Gastrocnemius medialis (tissue), 4 donors: ENCODE data around the gene PPP1R3E. TPM values are rescaled to one million over a fixed set of nuclear protein-coding genes. Genes with fewer than 3 reads are reported as not detected.
"Not testable (repeated sequence)": the region's sequence is repeated elsewhere in the genome, so short reads cannot be mapped to it uniquely, and the experiment has no call there.

Experiments
- ATAC-seq, 2 donors: fragments of 150-250 bp; one replicate each; pipeline ENCODE4 v1.9.1; 2016
- DNase-seq, 2 donors: peaks; one replicate each; pipeline ENCODE4 v3.0.0-alpha.2; 2019
- H3K27ac ChIP-seq, 4 donors: fragments of 200-600 bp; sonication (generic); 1 replicate in 1 of 4; 2 replicates in 3 of 4; pipeline ENCODE4 v1.5.1; 2016 to 2018; ENCODE audit warnings: mild to moderate bottlenecking in 2 of 4, moderate library complexity in 1 of 4
- H3K27me3 ChIP-seq, 3 donors: fragments of 200-600 bp; sonication (generic) in 2 of 3; 1 replicate in 1 of 3; 2 replicates in 2 of 3; pipeline versions ENCODE4 v1.5.1 to v1.6.0; 2016 to 2019; ENCODE audit warnings: mild to moderate bottlenecking in 1 of 3, moderate library complexity in 1 of 3
- H3K36me3 ChIP-seq, 2 donors: fragments of 200-600 bp; sonication (generic) in 1 of 2; one replicate each; pipeline ENCODE4 v1.5.1; 2017 to 2018
- H3K4me1 ChIP-seq, 2 donors: fragments of 200-600 bp; sonication (generic) in 1 of 2; one replicate each; pipeline ENCODE4 v1.5.1; 2016 to 2017; ENCODE audit warnings: mild to moderate bottlenecking in 2 of 2
- H3K4me3 ChIP-seq, 4 donors: fragments of 200-600 bp; sonication (generic) in 3 of 4; 1 replicate in 1 of 4; 2 replicates in 3 of 4; pipeline ENCODE4 v1.5.1; 2016 to 2019; ENCODE audit warnings: mild to moderate bottlenecking in 2 of 4
- H3K9me3 ChIP-seq, 3 donors: fragments of 200-600 bp; sonication (generic) in 2 of 3; 1 replicate in 1 of 3; 2 replicates in 2 of 3; pipeline ENCODE4 v1.5.1; 2016 to 2019
- POLR2A ChIP-seq, 2 donors: fragments of 450-650 bp; IDR thresholded peaks; one replicate each; pipeline ENCODE4 v1.6.1; 2017; ENCODE audit warnings: antibody characterized with exemption in 2 of 2, mild to moderate bottlenecking in 2 of 2, moderate library complexity in 2 of 2
- in situ Hi-C, 4 donors: fragments of 200-750 bp; cut with MboI; loops; one replicate each; pipeline versions ENCODE4 v1.15.0 to v1.8.0; 2017; ENCODE audit warnings: low sequenced_read_pairs in 4 of 4
- intact Hi-C: fragments of 100-400 bp; cut with DNase I; formaldehyde crosslinking; loops from one replicate; pipeline ENCODE4 v1.15.1; 2023; ENCODE audit warnings: low total_unique reads
- total RNA-seq, 4 donors: library from RNA; depleted of rRNA; stranded (reverse); fragments of >200 nt; gene quantifications; one replicate each; pipeline versions ENCODE4 v1.1.0 to v1.2.3, GENCODE V29; 2016
- TF ChIP-seq, protein P1 (sequence below), 5 experiments: fragments of 450-650 bp in 3 of 5; fragments of 200-600 bp in 2 of 5; sonication (generic) in 2 of 5; IDR thresholded peaks in 4 of 5; conservative IDR thresholded peaks in 1 of 5; 1 replicate in 4 of 5; 2 replicates in 1 of 5; pipeline ENCODE4 v1.5.1; 2016 to 2019; ENCODE audit warnings: antibody characterized with exemption in 5 of 5, mild to moderate bottlenecking in 3 of 5, moderate library complexity in 3 of 5

PPP1R3E gene
- total RNA-seq, 4 donors from 2014 or later, result 5.9 to 7.9 (median 6.7) TPM

DNA sequence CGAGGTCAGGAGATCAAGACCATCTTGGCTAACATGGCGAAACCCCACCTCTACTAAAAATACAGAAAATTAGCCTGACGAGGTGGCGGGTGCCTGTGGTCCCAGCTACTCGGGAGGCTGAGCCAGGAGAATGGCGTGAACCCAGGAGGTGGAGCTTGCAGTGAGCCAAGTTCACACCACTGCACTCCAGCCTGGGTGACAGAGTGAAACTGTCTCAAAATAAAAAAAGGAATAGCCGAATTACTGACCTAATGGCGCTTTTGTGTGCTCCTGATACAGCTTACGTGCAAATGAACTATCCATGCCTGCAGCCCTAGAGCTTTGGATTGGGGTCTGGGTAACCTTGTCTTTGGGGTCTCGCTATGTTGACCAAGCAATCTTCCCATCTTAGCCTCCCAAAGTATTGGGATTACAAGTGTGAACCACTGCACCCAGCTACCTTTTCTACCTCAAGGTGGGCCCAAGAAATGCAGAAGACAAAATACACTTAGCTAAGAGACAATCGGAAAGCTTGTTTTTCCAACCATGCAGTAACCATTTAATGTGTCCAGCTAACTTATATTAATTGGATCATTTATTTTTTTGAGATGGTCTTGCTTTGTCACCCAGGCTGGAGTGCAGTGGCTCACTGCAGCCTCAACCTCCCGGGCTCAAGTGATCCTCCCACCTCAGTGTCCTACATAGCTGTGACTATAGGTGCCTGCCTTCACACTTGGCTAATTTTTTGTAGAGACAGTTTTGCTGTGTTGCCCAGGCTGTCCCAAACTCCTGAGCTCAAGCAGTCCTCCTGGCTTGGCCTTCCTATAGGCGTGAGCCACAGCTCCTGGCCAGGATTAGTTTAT, 24.1 kb upstream of the PPP1R3E start:
- TF ChIP-seq, protein P1, sequence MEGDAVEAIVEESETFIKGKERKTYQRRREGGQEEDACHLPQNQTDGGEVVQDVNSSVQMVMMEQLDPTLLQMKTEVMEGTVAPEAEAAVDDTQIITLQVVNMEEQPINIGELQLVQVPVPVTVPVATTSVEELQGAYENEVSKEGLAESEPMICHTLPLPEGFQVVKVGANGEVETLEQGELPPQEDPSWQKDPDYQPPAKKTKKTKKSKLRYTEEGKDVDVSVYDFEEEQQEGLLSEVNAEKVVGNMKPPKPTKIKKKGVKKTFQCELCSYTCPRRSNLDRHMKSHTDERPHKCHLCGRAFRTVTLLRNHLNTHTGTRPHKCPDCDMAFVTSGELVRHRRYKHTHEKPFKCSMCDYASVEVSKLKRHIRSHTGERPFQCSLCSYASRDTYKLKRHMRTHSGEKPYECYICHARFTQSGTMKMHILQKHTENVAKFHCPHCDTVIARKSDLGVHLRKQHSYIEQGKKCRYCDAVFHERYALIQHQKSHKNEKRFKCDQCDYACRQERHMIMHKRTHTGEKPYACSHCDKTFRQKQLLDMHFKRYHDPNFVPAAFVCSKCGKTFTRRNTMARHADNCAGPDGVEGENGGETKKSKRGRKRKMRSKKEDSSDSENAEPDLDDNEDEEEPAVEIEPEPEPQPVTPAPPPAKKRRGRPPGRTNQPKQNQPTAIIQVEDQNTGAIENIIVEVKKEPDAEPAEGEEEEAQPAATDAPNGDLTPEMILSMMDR (IDR thresholded peaks at IDR 0.05 in 4 of 5, conservative IDR thresholded peaks at IDR 0.05 in 1 of 5), result no peak
- no peak overlapping the region for H3K4me3 ChIP-seq
- peaks cover 13 to 18% of the 10 kb centered on the region in 2 donors for H3K4me1 ChIP-seq
- DNase-seq (no peak), ATAC-seq (no peak)
- no peaks in the 10 kb centered on the region for H3K27me3 ChIP-seq
- intact Hi-C loops (loop anchor here (5.0 to 10.0 kb wide), 2 partner anchors 59 to 562 kb away; partner anchors contain the start of gene OXA1L), in situ Hi-C loops (loop anchor here (5.0 to 25.0 kb wide), 7 partner anchors 56 to 238 kb away; partner anchors contain the start of genes AP1G2 (in 2 of the 4), NGDN (in 2 of the 4), THTPA (in 2 of the 4) and ZFHX2 (in 2 of the 4))
- H3K36me3 ChIP-seq, result peaks cover 0 to 34% of the 10 kb centered on the region in 2 donors
- peak overlapping the region in 1 of 4 donors; percentile 19 for H3K27ac ChIP-seq
- no peaks in the 10 kb centered on the region for H3K9me3 ChIP-seq

DNA sequence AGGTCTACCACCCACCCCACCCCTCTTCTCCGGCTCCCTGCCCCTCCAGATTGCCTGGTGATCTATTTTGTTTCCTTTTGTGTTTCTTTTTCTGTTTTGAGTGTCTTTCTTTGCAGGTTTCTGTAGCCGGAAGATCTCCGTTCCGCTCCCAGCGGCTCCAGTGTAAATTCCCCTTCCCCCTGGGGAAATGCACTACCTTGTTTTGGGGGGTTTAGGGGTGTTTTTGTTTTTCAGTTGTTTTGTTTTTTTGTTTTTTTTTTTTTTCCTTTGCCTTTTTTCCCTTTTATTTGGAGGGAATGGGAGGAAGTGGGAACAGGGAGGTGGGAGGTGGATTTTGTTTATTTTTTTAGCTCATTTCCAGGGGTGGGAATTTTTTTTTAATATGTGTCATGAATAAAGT, 23.1 kb upstream of the PPP1R3E start:
- H3K27me3 ChIP-seq, DNase-seq, ATAC-seq, H3K4me3 ChIP-seq, H3K27ac ChIP-seq, H3K9me3 ChIP-seq: not testable (repeated sequence)
- Histone ChIP-seq H3K36me3 (peaks cover 0 to 34% of the 10 kb centered on the region in 2 donors), H3K4me1 (peaks cover 13 to 18% of the 10 kb centered on the region in 2 donors)
- intact Hi-C loops, result loop anchor here (5.0 to 10.0 kb wide), 2 partner anchors 58 to 561 kb away; partner anchors contain the start of gene OXA1L
- in situ Hi-C loops, result loop anchor here (5.0 to 25.0 kb wide), 7 partner anchors 57 to 239 kb away; partner anchors contain the start of genes AP1G2 (in 2 of the 4), NGDN (in 2 of the 4), THTPA (in 2 of the 4) and ZFHX2 (in 2 of the 4)

DNA sequence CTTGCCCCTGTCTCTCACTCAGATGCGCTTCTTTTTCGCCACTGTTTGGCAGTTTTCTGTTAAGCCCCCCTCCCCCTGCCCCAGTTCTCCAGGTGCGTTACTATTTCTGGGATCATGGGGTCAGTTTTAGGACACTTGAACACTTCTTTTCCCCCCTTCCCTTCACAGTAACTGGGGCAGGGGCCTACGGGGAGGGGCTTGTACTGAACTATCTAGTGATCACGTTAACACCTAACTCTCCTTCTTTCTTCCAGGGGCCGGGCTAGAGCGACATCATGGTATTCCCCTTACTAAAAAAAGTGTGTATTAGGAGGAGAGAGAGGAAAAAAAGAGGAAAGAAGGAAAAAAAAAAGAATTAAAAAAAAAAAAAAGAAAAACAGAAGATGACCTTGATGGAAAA, 22.3 kb upstream of the PPP1R3E start:
- no peak for DNase-seq

DNA sequence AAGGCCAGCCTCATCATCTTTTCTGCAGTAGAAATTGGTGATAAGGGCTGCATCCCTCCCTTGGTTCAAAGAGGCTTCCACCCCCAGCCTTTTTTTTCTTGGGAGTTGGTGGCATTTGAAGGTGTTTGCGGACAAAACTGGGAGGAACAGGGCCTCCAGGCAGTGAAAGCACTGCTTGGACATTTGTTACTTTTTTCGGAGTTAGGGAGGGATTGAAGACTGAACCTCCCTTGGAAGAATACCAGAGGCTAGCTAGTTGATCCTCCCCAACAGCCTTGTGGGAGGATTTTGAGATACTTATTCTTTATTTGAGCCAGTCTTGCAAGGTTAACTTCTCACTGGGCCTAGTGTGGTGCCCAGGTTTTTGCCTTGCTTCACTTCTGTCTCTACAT, 21.8 kb upstream of the PPP1R3E start:
- H3K27me3 ChIP-seq, result no peaks in the 10 kb centered on the region
- no peaks in the 10 kb centered on the region for H3K9me3 ChIP-seq
- TF ChIP-seq, protein P1 (IDR thresholded peaks at IDR 0.05 in 4 of 5, conservative IDR thresholded peaks at IDR 0.05 in 1 of 5), result no peak
- TF ChIP-seq POLR2A (IDR thresholded peaks at IDR 0.05), result no peak
- peaks cover 0 to 34% of the 10 kb centered on the region in 2 donors for H3K36me3 ChIP-seq
- H3K27ac ChIP-seq, result no peak overlapping the region
- in situ Hi-C loops (loop anchor here in 3 of 4 donors (10.0 to 25.0 kb wide), 7 partner anchors 140 to 1113 kb away; partner anchors contain the start of genes NGDN (in 2 of the 3), ABHD4 (in 1 of the 3), AP1G2 (in 1 of the 3) and CBLN3 (in 1 of the 3)), intact Hi-C loops (loop anchor here (5.0 to 10.0 kb wide), 2 partner anchors 233 to 560 kb away; partner anchors contain the start of genes OXA1L and THTPA)
- DNase-seq (no peak), ATAC-seq (no peak)
- peaks cover 13 to 25% of the 10 kb centered on the region in 2 donors for H3K4me1 ChIP-seq
- H3K4me3 ChIP-seq, result no peak overlapping the region

More for the DNA sequence above, 22.3 kb upstream of the PPP1R3E start:
- intact Hi-C loops, result loop anchor here (5.0 to 10.0 kb wide), 3 partner anchors 58 to 560 kb away; partner anchors contain the start of genes OXA1L and THTPA
- Histone ChIP-seq H3K4me1 (peaks cover 13 to 25% of the 10 kb centered on the region in 2 donors), H3K27ac (no peak overlapping the region), H3K9me3 (no peaks in the 10 kb centered on the region), H3K27me3 (no peaks in the 10 kb centered on the region), H3K4me3 (no peak overlapping the region), H3K36me3 (peaks cover 0 to 34% of the 10 kb centered on the region in 2 donors)
- ATAC-seq, result no peak
- TF ChIP-seq POLR2A (IDR thresholded peaks at IDR 0.05), result no peak
- TF ChIP-seq, protein P1 (IDR thresholded peaks at IDR 0.05 in 4 of 5, conservative IDR thresholded peaks at IDR 0.05 in 1 of 5), result no peak
- in situ Hi-C loops, result loop anchor here (5.0 to 25.0 kb wide), 10 partner anchors 57 to 1112 kb away; partner anchors contain the start of genes AP1G2 (in 2 of the 4), NGDN (in 2 of the 4), THTPA (in 2 of the 4) and ZFHX2 (in 2 of the 4)
